Nephron (organoid): ENCODE results near the gene HOXA9.
A peak's percentile ranks its signal among the peaks of the same experiment; 100 is the strongest.

Source experiments
- H3K27ac Mint-ChIP-seq, 3 experiments: 2 replicates each; pipeline ENCODE4 v1.8.0; 2020; ENCODE audit warnings: mixed read lengths in 3 of 3, mild to moderate bottlenecking in 2 of 3, moderate library complexity in 1 of 3
- H3K27me3 Mint-ChIP-seq: 2 replicates; pipeline ENCODE4 v1.8.0; 2021; ENCODE audit warnings: low read depth, mild to moderate bottlenecking, moderate library complexity, mixed read lengths
- H3K36me3 Mint-ChIP-seq: 2 replicates; pipeline ENCODE4 v1.8.0; 2020; ENCODE audit warnings: low read depth, mixed read lengths
- H3K4me1 Mint-ChIP-seq: 2 replicates; pipeline ENCODE4 v1.8.0; 2020; ENCODE audit warnings: mixed read lengths
- H3K4me3 Mint-ChIP-seq, 3 experiments: 2 replicates each; pipeline ENCODE4 v1.8.0; 2020; ENCODE audit warnings: mild to moderate bottlenecking in 3 of 3, mixed read lengths in 3 of 3, moderate library complexity in 2 of 3
- H3K9me3 Mint-ChIP-seq: 2 replicates; pipeline ENCODE4 v1.8.0; 2020; ENCODE audit warnings: mixed read lengths
- CTCF ChIP-seq, 3 experiments: fragments of 200-600 bp; sonication (generic); IDR thresholded peaks; one replicate each; pipeline ENCODE4 v1.5.0; 2021; ENCODE audit warnings: antibody characterized with exemption in 3 of 3; ENCODE audit not compliant: unreplicated experiment in 3 of 3

The HOXA9 gene

GRCh38 chr7:27205325-27206280 is 40.3 kb upstream of the HOXA9 start:
- peaks cover 4% of the 10 kb centered on the region for H3K9me3 Mint-ChIP-seq
- H3K27ac Mint-ChIP-seq = no peak overlapping the region
- H3K4me3 Mint-ChIP-seq = peak overlapping the region in 2 of 3 experiments; percentile 61 to 69
- no peak for TF ChIP-seq CTCF (IDR thresholded peaks at IDR 0.05; ENCODE audit: unreplicated experiment in 3 of 3)
- no peaks in the 10 kb centered on the region for H3K36me3 Mint-ChIP-seq
- H3K27me3 Mint-ChIP-seq = peaks cover 100% of the 10 kb centered on the region
- H3K4me1 Mint-ChIP-seq = peaks cover 27% of the 10 kb centered on the region

- Mint-ChIP-seq H3K4me3 (peak overlapping the region; percentile 43 to 69 (median 44)), H3K9me3 (peaks cover 4% of the 10 kb centered on the region), H3K27ac (no peak overlapping the region), H3K4me1 (peaks cover 30% of the 10 kb centered on the region), H3K27me3 (peaks cover 100% of the 10 kb centered on the region), H3K36me3 (no peaks in the 10 kb centered on the region)
- TF ChIP-seq CTCF (IDR thresholded peaks at IDR 0.05; ENCODE audit: unreplicated experiment in 3 of 3) = no peak
These were observed 39.5 kb upstream of the HOXA9 start for GRCh38 chr7:27204851-27205322.

- H3K27ac Mint-ChIP-seq = no peak overlapping the region
- H3K4me3 Mint-ChIP-seq = peak overlapping the region in 1 of 3 experiments; percentile 4
- peaks cover 98% of the 10 kb centered on the region for H3K27me3 Mint-ChIP-seq
- peaks cover 4% of the 10 kb centered on the region for H3K9me3 Mint-ChIP-seq
- TF ChIP-seq CTCF (IDR thresholded peaks at IDR 0.05; ENCODE audit: unreplicated experiment in 3 of 3) = no peak
- H3K4me1 Mint-ChIP-seq = peaks cover 30% of the 10 kb centered on the region
- H3K36me3 Mint-ChIP-seq = no peaks in the 10 kb centered on the region
These were observed 38.7 kb upstream of the HOXA9 start for GRCh38 chr7:27203964-27204594.

GRCh38 chr7:27203365-27203953 is 38.1 kb upstream of the HOXA9 start:
- Mint-ChIP-seq H3K4me3 (no peak overlapping the region), H3K9me3 (peaks cover 4% of the 10 kb centered on the region), H3K27me3 (peaks cover 98% of the 10 kb centered on the region), H3K36me3 (no peaks in the 10 kb centered on the region), H3K27ac (no peak overlapping the region), H3K4me1 (peaks cover 30% of the 10 kb centered on the region)
- TF ChIP-seq CTCF (IDR thresholded peaks at IDR 0.05; ENCODE audit: unreplicated experiment in 3 of 3) = no peak

- no peak for TF ChIP-seq CTCF (IDR thresholded peaks at IDR 0.05; ENCODE audit: unreplicated experiment in 3 of 3)
- peaks cover 98% of the 10 kb centered on the region for H3K27me3 Mint-ChIP-seq
- no peak overlapping the region for H3K4me3 Mint-ChIP-seq
- no peaks in the 10 kb centered on the region for H3K36me3 Mint-ChIP-seq
- H3K4me1 Mint-ChIP-seq = peaks cover 30% of the 10 kb centered on the region
- peaks cover 2% of the 10 kb centered on the region for H3K9me3 Mint-ChIP-seq
- H3K27ac Mint-ChIP-seq = no peak overlapping the region
These were observed 37.5 kb upstream of the HOXA9 start for GRCh38 chr7:27202862-27203134.
